HG02571 (cell line): ENCODE results near the gene WASHC4.
"Not testable (repeated sequence)": the region's sequence is repeated elsewhere in the genome, so short reads cannot be mapped to it uniquely, and the experiment has no call there.

Source experiments
- ATAC-seq: cut with Tn5 transposase; IDR thresholded peaks from one replicate; pipeline ENCODE4 v1.9.1; 2021; ENCODE audit warnings: mild to moderate bottlenecking, moderate library complexity; ENCODE audit not compliant: unreplicated experiment

Gene WASHC4

DNA sequence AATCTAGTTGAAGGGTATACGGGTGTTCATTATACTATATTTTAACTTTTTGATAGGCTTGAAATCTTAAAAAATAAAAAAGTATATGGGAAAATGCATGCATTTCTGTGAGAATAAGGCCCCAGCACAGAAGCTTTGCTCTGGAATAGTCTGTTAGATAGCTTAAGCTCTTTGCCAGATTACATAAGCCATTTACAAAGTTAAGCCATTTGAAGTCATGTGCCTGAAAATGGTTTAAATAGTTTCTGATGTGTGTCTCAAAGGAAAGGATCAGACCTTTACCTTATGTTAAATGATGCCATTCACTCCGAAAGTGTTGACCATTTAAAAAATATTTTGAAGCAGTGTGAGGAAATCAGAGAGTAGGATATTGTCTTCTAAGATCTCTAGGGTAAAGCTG is 51.3 kb downstream of the WASHC4 start:
- no peak for ATAC-seq

- no peak for ATAC-seq
Observed at GRCh38 chr12:105162174-105162573, 54.6 kb downstream of the WASHC4 start.

DNA sequence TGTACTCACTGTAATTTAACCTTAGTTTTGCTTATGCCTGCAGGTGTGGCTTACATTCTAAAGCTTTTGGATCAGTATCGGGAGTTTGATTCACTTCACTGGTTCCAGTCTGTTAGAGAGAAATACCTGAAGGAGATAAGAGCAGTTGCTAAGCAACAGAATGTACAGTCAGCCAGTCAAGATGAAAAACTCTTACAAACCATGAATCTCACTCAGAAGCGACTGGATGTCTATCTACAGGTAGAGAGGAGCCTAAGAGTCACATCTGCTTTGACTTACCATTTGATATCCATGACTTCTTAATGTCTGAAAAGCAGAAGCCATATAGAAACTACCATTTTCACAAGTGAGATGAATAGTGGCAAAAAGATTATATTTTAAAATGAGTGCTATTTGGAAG is 56.5 kb downstream of the WASHC4 start:
- ATAC-seq, result no peak

DNA sequence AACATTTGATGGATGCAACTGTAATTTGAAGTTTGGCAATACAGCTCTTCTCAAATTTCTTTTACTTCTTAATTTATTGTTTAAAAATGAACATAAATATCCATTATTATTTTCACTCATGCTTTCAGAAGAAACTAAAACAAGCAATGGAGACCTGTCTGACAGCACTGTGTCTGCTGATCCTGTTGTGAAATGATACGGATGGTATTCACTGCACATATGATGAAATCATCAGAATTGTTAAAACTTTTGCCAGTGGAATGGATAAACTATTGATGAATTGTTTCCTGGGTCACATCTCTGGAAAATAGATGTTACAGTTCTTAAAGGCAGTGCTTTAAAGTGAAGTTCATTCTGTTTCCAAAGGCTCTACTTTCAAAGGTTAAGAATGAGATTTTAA is 59.2 kb downstream of the WASHC4 start:
- no peak for ATAC-seq

GRCh38 chr12:105167346-105167745 is 59.8 kb downstream of the WASHC4 start:
- no peak for ATAC-seq

DNA sequence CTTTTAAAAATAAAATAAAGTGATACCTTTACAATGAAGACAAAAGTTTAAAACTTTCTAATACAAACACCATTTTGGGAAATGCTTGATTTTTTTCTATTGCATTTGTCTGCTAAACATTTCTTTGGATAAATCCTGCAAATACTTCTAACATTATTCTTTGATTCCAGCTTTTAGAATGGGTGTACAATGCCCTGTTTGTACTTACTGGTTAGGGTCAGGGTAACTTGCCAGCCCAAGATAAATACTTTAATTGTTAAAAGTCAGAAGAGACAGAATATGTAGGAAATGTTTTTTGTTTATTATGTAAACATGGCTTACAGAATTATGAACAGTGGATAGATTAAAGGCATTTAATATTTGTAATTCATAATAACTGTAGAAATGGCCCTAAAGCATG is 60.5 kb downstream of the WASHC4 start:
- no peak for ATAC-seq

DNA sequence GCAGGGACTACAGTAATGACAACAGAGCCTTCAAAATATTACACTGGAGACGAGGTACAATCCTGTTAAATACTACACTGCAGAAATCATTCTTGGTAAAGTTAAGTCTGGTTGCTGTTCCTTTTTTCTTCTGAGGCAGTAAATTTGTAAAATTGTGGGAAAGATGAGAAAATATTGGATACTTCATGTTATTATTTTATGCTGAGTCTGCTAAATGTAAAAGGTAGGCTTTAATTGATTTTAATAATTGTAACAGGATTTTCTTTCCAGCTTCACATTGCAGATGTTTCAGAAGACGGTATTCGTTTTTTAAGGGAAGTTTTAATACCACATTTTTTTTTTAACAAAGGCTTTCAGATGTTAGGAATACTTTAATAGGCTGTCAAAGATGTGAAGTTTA is 62.6 kb downstream of the WASHC4 start:
- ATAC-seq, result no peak

DNA sequence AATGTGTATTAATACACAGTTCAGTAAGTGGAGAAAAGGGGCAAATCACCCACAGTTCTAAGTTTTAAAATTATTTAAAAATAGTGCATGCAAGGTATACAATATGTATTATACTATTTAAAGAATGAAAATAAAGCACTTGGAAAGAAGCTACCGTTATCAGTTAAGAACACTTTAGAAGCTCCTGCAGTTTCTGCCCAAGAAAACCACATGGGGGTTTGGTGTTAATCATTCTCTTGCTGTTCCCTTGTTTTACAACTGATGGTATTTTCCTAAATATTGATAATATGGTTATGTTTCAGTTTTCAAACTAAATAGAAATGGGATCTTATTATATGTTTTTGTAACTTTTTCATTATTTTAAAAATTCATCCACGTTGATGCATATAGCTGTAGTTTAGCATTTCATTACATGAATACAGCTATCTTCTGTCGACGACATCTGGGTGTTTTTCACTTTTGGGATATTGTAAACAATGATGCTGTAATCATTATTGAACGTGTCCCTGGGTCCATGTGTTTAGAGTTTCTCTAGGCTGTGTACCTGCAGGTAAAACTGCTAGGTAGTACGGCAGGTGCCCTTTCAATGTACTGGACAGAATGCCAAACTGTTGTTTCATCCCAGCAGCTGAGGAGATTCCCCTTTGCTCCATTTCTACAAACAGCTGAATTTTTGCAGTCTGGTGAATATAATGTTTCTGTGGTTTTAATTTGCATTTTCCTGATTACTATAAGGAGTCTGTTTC is 64.3 kb downstream of the WASHC4 start:
- no peak for ATAC-seq

DNA sequence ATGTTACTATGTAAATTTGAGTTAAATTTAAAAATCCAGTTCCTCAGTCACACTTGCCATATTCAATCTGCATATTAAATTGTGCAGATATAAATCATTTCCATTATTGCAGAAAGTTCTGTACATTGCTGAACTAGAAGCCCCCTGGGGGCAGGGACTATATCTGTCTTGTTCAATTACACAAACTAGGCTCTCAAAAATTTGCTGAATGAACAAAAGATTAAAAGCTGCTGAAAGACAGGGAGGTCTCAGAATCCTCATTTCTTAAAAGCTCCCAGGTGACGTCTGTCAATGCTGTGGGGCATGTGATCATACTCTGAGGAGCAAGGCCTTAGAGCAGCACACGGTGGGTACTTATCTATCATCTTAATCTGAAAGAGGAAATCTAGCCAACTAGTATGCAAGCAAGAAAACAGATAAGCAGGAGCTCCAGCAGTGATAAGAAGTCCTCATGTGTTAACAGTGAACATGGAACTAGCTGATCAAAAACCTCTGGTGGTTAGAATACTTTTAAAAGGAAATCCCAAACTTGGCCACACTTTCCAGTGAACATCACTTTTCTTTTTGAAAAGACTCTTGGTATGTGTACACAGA is 68.0 kb downstream of the WASHC4 start:
- no peak for ATAC-seq

DNA sequence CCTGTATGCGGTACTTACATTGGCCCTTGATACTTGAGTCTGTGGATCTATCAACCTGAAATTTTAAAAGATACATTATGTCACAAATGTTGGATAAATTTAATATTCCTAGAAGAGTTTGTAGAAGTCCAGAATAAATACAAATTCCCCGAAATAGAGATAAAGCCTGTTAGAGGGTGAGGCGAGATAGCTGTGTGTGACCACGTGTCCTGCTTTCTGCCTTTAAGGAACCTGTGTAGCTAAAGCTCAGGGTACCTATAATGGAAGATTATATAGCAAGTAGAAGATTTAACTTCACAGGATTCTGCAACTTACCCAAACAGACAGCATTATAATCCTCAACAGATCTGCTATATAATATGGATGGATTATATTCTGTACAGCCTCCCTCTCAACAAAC is 69.7 kb downstream of the WASHC4 start:
- ATAC-seq, result no peak

DNA sequence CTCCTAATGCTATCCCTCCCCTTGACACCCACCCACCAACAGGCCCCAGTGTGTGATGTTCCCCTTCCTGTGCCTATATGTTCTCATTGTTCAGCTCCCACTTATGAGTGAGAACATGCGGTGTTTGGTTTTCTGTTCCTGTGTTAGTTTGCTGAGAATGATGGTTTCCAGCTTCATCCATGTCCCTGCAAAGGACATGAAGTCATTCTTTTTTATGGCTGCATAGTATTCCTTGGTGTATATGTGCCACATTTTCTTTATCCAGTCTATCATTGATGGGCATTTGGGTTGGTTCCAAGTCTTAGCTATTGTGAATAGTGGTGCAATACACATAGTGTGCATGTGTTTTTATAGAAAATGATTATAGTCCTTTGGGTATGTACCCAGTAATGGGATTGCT is 71.6 kb downstream of the WASHC4 start:
- not testable (repeated sequence) for ATAC-seq

GRCh38 chr12:105183406-105183805 is 75.9 kb downstream of the WASHC4 start:
- ATAC-seq, result not testable (repeated sequence)

DNA sequence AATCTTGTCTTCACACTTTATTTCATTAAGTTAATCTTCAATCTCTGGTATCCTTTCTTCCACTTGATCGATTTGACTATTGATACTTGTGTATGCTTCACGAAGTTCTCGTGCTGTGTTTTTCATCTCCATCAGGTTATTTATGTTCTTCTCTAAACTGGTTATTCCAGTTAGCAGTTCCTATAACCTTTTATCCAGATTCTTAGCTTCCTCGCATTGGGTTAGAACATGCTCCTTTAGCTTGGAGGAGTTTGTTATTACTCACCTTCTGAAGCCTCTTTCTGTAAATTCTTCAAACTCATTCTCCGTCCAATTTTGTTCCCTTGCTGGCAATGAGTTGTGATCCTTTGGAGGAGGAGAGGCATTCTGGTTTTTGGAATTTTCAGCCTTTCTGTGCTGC is 76.4 kb downstream of the WASHC4 start:
- not testable (repeated sequence) for ATAC-seq

- no peak for ATAC-seq
Observed at GRCh38 chr12:105189293-105189692, 81.8 kb downstream of the WASHC4 start.

- no peak for ATAC-seq
Observed at GRCh38 chr12:105190530-105190929, 83.0 kb downstream of the WASHC4 start.

DNA sequence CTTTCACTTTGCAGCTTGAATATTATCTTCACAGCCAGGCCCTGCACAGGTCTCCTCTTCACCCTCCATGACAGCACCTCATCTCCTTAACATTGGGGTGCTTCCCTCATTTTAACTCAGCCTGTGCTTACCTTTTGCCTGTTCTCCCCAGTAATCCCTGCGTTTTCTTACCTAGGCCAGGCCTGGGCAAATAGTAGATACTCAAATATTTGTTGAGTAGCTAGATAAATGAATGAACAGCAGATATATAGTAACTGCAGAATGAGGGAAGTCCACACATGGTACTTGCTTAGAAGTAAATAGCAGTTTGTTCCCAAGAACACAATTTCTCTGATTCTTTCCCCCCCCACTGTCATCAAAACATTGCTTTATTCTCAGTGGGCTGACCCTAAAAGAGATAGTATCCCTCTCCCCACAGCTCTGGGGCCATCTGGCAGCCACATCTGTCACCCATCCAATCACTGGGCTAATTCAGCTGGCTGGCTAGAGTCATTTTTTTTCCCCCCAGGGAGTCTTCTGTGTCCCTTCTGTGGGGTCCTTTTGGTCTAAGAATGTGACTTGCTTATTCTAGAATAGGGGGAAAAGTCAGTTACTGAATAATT is 85.2 kb downstream of the WASHC4 start:
- no peak for ATAC-seq

- no peak for ATAC-seq
Observed at GRCh38 chr12:105194947-105195346, 87.4 kb downstream of the WASHC4 start.

DNA sequence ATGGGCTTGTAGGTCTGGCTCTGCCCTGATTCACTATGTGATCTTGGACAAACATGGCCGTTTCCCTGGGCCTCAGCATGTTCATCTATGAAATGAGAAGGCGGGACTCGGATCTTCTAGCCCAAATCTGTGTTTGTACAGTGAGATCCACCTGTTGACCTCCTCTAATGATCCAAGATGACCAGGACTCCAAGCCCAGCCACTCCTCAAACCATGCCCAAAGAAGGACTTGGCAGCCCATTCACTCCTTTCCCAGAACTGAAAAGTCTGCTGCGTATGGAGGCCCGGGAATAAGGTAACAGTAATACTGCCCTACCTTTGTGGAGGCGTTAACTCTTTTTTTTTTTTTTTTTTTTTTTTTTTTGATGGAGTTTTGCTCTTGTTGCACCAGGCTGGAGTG is 88.6 kb downstream of the WASHC4 start:
- no peak for ATAC-seq

DNA sequence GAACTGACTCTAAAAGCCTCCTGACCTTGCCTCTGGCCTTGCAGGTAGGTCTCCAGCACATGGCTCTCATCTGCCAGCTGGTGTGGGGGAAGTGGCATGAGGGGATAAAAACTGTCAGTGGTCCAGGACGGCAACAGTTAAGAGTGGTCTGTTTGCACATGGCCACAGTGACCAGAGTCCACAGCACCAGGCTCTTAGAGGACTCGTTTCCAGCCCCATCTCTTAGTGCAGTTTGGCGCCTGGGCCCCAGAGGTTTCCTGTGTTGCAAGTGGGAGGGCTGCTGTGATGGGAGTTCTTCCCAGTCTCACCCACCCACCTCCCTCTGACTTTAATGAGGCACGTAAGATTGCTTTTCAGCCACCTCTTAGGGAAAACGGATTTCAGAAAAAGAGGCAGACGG is 91.4 kb downstream of the WASHC4 start:
- no peak for ATAC-seq

DNA sequence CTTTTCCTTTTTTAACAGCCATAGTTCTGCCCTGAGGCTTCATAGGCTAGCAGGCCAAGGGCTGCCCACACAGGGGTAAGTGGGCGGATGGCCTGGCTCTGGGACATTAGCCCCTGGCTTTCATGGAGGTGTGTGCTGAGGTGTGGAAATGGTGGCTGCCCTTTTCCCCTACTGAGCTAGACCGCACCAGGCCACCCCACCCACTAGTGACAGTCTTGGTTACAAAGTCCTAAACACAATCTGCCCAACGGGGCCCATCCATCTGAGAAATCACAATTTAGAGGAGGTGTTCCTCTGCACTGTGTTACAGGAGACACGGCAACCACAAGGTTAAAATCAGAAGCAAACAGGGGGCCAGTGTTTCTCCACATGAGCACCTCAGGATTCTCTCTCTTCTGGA is 92.9 kb downstream of the WASHC4 start:
- ATAC-seq, result no peak

- ATAC-seq, result no peak
Observed at GRCh38 chr12:105201299-105201698, 93.8 kb downstream of the WASHC4 start.

- ATAC-seq, result no peak
Observed at GRCh38 chr12:105202202-105202601, 94.7 kb downstream of the WASHC4 start.
